NCI-H2171 (cell line): ENCODE results near the gene EEF2KMT.
A peak's percentile ranks its signal among the peaks of the same experiment; 100 is the strongest.
"Not testable (repeated sequence)": the region's sequence is repeated elsewhere in the genome, so short reads cannot be mapped to it uniquely, and the experiment has no call there.

Experiments
- DNase-seq: peaks from one replicate; lab custom pipeline; 2025; lab: John Stamatoyannopoulos, UW

EEF2KMT gene, protein sequence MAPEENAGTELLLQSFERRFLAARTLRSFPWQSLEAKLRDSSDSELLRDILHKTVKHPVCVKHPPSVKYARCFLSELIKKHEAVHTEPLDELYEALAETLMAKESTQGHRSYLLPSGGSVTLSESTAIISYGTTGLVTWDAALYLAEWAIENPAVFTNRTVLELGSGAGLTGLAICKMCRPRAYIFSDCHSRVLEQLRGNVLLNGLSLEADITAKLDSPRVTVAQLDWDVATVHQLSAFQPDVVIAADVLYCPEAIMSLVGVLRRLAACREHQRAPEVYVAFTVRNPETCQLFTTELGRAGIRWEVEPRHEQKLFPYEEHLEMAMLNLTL

DNA sequence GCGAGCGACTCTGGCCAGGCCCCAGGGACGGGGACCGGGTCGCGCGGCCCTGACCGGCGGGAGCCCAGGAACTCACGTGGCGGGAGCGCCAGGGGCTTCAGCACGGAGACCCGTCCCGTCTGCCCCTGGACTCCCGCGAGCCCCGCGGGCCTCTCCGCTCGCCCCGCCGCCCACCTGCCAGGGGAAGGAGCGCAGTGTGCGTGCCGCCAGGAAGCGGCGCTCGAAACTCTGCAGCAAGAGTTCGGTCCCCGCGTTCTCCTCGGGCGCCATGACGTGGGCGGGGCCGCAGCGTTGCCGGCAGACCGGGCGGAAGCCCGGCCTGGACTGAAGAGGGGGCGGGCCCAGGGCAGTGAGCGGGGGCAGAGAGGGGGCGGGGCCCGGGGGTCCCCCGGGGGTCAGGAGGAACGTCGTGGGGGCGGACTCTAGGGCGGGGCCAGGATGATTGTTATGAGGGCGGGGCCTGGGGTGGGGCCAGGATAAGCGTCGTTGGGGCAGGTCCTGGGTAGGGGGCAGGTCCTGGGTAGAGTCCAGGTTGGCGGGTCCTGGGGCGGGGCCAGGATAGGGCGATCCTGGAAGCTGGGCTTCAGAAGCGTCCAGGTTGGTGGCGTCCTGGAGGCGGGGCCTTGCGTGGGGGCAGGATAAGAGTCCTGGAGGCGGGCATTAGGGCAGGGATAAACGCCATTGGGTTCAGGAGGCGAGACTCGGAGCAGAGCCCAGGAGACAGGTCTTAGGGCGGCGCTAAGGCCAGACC is at the start of gene EEF2KMT:
TSS of gene EEF2KMT (minus strand) at position 326 of the 751 bp plus-strand sequence. CDS start at position 270, 56 bp downstream.
- peak; percentile 99 for DNase-seq

DNA sequence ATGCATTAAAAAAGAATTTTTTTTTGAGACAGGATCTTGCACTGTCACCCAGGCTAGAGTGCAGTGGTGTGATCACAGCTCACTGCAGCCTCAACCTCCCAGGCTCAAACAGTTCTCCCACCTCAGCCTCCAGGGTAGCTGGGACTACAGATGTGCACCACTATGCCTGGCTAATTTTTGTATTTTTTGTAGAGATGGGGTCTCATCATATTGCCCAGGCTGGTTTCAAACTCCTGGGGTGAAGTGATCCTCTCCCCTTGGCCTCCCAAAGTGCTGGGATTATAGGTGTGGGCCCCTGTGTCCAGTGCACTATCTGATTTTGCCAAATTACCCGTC is 47.0 kb upstream of the EEF2KMT start:
- not testable (repeated sequence) for DNase-seq

DNA sequence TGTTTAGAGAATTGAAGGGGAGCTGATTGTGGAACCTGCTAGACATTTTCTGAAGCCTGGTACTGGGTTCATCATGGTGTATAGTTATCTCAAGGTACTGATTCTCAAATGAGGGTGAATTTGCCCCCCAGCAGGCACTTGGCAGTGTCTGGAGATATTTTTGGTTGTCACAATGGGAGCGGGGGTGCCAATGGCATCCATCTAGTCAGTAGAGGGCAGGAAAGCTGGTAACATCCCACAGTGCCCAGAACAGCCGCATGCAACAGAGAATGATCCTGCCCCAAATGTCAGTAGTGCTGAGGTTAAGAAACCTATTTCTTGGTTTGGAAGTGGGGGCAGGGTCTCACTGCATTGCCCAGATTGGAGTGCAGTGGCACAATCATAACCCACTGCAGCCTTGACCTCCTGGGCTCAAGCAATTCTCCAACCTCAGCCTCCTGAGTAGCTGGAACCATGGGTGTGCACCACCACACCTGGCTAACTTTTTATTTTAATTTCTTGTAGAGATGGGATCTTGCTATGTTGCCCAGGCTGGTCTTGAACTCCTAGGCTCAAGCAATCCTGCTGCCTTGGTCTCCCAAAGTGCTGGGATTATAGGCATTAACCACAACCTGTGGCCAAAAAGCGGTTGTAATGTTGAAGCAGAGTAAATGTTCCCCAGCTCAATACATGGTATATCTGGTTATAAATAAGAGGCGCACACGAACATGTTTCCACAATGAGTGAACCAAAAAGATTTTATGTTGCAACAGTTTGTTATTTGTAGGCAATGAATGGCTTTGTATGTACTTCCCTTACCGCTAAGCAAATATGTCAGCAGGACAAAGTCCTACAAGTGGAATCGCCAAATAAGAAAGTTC is 46.4 kb upstream of the EEF2KMT start:
- no peak for DNase-seq

DNA sequence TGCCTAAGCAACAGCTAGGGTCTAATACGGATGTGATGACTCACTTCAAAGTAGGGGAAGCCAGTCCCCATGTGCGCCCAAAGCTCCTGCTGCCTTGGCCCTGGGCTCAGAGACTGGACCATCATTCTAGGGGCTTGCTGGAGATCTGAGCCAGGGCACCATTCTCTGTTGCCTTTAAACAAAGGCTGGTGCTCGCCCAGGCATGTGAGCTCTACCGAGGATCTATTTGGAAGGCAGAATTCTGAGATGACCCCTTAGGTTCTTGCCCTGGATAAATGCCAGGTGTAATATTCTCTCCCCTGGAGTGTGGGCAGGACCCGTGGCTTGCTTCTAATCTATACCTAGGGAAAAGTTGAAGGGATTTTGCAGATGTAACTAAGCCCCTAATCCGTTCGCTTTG is 42.6 kb upstream of the EEF2KMT start:
- DNase-seq = not testable (repeated sequence)

DNA sequence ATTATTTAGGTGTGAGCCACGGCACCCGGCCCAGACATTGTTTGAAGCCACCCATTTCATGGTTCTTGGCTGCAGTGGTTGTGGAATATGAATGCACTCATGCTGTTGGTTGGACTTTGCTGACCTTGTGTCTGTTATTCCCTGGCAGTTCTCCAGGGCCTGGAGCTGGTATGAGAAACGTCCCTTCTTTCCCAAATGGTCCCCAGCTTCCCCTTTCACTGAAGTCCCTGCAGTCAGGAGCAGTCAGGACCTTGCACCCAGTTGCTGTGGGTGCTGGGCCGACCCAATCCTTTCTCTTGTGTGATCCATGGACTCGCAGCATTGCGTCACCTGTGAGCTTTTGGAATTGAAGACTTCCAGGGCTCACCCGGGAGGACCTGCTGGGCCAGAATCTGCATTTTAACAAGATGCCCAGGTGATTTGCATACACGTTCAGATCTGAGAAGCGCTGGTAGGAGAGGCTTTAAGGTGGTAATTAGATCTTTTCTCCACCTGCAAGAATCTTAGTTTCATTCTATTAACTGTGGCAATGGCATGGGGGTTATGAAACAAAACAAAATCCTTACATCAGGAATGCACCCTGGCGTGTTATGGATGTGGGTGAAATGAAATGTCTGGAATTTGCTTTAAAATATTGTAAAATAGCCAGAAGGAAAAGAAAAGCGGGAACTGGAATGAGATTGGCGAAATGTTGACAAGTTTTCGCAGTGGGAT is 37.3 kb upstream of the EEF2KMT start:
- DNase-seq = not testable (repeated sequence)

DNA sequence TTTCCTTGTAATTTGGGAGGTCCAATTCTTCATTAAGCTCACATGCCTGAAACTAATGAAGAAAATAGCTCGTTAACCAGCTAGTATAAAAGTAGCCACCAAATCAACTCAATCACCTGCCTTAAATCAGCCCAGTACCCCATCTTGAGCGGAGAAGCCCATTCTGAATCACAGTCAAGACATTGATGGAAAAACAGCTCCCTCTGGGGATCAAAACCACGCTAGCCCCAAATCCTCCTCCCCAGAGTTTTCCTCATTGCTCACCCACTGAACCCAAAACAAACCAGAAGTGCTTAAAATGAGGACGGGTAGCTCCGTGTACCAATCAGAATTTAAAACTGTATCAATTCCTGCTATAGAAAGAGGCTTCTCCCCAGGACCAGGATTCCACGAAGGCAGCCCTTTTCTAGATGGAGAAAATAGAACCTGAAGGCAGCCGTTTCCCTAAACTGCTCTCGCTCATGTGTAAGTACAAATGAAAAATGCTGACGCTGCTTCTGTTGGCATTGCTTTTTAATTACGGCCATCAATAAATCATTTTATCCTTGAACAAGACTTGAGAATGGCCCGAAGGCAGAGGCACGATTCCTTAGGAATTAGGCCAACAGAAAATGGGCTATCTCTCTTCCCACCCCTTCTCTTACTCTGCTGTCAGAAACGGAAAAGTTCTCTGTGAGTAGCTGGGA is 35.5 kb upstream of the EEF2KMT start:
- not testable (repeated sequence) for DNase-seq

DNA sequence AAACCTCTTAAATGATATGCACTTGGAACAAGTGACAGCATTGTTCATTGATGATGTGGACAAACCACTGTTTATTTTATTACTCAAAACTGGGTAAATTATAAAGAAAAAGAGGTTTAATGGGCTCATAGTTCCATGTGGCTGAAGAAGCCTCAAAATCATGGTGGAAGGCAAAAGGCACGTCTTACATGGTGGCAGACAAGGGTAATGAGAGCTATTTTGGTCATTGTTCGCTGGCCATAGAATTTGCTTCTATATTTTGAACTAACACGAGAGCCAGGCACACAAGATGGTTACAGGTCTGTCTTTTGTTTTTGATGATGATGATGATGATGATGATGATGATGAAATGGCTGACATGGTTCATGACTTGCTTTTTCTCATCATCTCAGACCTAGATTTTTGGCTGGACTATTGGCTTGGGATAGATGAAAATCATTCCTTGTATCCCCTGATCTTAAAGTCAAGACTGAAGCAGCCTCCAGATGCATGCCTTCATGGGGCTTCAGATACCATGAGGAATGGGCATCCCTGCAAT is 33.9 kb upstream of the EEF2KMT start:
- not testable (repeated sequence) for DNase-seq

DNA sequence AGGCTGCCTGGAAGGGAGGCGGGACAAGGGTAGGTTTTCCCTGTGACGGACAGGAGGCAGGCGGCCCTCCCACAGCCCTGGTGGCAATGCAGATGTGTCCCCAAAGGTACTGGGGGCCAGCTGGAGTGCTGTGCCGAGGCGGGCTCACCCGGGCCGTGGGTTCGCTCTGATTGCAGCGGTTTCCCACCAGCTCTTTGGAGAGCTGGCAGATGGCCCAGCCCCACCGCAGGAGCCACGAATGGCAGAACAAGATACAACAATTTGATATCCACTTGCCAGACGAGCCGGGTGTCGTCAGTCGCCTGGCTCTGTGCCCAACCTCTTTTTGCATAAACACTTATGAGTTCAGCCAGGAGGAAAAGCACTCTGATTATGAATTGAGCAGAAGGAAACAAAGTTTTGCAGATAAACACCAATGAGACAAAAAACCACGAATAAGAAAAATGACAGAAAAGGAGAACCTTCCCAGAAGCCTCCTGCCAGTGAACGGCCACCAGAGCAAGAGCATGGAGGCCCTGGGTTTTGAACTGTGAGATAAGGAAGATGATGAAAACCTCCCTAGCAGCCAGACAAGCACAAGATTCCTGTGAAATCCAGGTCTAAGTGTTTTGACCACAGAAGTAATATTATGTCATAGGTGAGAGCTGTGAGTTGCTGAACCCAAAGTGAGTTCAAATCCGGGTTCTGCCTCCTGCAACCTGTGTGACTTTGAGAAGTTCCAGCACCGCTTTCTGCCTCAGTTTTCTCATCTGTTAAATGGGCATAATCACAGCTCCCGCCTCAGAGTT is 19.9 kb upstream of the EEF2KMT start:
- peak; percentile 90 for DNase-seq

DNA sequence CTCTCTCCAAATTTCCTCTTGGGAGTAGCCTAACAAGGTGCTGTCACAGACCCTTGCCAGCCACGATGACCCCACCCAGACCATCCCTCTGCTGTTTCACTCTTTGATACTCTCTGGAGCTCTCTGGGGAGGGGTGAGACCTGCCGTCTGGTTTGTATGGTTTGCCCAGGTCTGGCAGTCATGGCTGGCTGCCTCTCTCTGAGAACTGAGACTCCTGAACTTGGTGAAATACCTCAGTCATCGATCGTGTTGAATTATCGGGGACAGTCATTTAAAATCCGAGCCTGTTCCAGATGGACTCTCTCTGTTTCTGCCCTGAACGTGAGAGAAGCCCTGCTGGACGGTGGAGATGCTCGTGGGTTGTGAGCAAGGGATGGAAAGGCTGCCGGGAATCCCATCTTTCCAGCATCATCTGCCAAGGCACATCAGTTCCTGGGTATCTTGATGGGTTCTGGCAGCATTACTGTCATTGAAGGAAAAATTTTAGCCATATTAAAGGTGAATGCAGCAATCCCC is 19.2 kb upstream of the EEF2KMT start:
- DNase-seq = not testable (repeated sequence)

DNA sequence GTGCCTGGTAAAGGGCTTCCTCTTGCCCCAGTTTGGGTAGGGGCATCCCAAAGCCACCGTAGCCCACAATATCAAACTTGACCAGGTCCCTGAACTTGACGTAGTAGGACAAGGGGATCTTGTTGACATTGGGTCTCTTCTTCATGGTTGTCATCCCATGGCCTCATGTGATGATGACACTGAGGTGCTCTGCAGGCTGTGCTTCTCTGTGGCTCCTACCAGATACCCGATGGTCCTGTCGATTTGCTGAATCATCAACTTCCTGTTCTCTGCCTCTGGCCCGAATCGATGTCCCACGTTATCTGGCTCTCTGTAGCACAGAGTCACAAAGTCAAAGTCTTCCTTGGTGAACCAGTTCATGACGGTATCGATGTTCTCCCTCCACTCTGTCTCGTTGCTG is 13.3 kb upstream of the EEF2KMT start:
- DNase-seq = not testable (repeated sequence)

DNA sequence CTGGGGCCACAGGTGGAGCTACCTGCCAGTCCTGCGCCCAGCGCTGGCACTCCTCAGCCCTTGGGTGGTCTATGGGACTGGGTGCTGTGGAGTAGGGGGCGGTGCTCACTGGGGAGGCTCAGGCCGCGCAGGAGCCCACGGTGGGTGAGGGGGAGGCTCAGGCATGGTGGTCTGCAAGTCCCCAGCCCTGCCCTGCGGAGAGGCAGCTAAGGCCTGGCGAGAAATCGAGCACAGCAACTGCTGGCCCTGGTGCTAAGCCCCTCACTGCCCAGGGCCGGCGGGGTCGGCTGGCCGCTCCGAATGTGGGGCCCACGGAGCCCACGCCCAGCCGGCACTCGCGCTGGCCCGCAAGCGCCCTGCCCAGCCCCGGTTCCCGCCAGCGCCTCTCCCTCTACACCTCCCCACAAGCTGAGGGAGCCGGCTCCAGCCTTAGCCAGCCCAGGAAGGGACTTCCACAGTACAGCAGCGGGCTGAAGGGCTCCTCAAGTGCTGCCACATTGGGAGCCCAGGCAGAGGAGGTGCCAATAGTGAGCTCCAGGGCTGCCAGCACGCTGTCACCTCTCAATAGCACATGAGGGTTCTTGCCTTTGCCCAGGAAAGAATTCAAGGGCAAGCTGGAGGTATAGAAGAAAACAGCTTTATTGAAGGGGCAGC is 11.0 kb upstream of the EEF2KMT start:
- DNase-seq = no peak

DNA sequence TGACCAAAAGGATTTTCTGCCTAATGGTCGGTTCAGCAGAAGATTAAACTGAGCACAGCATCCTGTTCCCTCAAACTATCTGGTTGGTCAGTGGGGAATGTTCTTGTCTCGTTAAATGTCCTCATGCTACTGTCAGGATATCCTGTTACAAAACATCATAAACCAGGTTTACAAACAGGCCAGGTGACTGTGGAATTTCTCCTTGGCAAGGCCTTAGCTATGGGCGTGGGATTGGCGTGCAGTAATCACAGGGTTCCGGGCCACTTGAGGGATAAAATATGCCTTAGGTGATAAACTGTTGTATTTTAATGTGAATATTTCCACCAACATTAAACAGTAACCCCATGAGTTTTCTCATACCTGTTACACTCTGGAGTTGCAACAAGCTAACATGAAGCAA is 7.4 kb upstream of the EEF2KMT start:
- DNase-seq = not testable (repeated sequence)

DNA sequence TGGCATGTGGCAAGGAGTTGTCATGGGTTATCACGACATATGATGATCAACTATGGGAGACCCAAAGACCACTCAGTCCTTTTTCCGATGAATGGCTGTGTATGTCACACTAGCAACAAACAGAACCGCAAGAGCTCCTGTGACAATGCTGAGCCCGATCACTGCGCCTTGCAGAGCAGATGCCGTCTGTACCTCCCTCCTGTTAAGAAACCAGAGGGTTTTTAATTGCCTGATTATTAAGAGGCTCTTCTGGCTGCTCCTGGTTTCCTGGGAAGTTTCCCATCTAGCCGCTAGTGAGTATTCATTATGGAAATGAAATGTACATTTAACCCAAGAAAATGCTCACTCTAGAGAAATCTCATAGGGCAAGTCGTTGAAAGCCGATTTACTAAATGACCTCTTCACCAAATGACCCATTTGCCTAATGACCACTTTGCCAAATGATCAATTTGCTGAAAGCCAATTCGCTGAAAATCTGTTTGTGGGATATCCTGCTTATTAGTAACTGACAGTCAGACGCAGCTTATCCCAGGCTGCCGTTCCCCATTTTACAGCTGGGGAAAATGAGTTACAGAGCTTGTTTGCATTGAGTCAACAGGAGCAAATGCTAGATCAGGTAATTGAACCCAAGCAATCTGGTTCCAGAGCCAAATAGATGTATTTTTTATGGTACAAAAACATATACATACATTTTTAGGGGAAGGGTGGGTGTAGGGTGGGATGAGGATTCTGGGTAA is 5.9 kb upstream of the EEF2KMT start:
- DNase-seq = not testable (repeated sequence)

DNA sequence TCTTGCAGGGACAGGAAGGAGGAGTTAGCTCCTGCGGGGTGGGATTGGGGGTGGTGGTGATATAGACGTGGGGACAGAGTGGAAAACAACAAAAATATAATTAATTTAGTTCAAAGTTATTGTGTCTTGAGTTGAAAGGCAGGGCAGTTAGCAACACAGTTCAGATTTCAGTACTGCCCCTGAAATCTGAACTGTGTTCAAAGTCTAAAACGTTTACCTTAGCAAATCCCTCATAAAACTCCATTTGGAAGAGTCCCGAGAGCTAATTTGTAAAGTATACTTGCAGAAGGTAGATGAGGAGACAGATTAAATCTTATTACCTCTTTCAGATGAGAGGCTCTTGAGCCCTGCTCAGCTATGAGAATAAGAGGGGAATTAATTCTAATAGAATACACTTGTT is 1.6 kb upstream of the EEF2KMT start:
- DNase-seq = not testable (repeated sequence)

DNA sequence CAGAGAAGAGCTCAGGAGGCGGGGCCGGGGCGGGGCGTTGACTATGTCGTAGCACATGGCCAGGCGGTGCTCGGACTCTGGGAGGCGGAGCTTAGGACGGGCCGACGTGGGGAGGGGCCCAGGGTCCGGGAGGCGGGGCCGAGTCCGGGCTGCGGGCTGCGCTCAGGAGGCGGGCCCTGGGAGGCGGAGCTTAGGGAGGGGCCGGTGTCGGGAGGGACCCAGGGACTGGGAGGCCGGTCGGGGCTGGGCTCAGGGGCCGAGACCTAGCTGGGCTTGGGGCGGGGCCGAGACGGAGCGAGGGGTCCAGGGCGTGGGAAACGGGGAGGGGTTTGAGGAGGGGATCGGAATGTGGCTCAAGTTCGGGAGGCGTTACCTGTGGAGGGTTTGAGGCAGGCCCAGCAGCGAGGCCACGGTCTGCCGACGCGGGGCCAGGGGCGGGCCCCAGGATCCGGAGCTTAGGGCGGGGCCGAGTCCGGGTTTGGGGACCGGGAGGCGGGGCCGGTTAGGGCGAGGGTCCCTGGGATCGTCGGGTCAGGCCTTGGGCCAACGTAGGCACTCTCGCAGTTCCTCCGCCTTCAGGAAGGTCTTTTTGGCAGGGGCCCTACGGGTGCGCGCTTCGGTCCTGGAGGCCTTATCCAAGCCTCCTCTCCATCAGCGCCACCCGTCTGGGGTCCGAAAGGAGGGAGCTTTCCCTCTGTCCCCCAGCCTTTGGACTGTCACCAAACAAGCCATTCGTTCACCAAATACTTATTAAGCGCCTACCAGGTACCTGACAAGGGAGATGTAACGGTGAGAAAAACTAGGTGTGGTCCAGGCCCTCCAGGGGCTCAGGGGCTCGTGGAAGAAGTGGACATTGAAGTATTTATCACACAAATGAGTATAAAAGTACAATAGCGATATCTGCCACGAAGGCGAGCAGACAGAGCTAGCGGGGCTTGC is 895 bp upstream of the EEF2KMT start:
- DNase-seq = peak; percentile 36

DNA sequence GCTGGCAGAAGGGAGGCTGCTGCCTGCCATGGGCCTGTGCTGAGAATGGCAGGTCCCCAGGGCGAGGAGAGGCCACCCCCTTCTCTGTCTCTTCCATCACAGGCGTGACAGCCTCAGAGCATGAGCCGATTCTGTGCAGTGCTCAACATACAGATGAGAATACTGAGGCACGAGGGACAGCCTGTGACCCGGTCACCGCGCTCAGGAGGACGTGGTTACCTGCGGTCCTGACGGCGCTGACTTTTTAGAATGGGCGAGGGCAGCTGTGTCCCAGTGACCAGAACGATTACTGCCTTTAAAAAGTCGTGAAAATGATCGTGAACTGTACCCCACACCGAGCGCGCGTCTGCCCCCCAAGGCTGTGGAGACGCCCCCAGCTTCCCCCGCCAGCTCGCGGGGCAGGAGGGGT is 530 bp downstream of the EEF2KMT start:
- peak; percentile 49 for DNase-seq

DNA sequence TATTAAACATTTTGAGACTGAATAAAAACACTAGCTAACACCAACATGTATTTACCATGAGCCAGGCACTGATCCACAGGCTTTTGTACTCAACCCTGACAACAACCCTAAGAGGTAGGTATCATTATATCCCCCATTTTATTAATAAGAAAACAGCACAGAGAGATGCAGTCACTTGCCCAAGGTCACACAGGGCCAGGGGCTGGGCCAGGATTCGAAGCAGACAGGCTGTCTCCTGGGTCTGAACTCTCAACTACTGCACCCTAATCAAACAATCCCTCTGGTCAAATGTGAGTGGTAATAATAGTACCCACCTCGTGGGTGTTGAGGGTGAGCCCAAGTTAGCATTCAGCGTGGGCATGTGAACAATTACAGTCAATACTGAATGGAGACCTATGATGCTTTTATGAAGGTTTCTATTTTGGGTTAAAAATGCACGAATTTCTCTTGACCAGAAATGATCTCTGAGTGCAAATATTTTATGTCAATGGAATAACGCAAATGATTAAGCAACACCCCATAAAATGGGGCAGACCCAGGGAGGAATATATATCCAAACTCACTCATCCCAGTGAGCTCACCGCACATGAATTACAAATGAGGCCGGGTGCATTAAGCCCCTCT is 1.0 kb downstream of the EEF2KMT start:
- DNase-seq = not testable (repeated sequence)
